Spleen (tissue), 11 donors: ENCODE data around the gene MSX1. TPM values are rescaled to one million over a fixed set of nuclear protein-coding genes. Genes with fewer than 3 reads are reported as not detected.

Source experiments
- DNase-seq: peaks from one replicate; pipeline ENCODE4 v3.0.0-alpha.2; 2020
- H3K27ac ChIP-seq, 8 donors: fragments of 200-600 bp; sonication (generic) in 7 of 8; 1 replicate in 4 of 8; 2 replicates in 4 of 8; pipeline versions ENCODE4 v1.5.0 to v1.8.0; 2016 to 2021; ENCODE audit warnings: inconsistent platforms in 4 of 8, mild to moderate bottlenecking in 4 of 8, moderate library complexity in 1 of 8
- H3K27me3 ChIP-seq, 7 donors: fragments of 200-600 bp; sonication (generic) in 6 of 7; replicated peaks in 1 of 7; 1 replicate in 4 of 7; 2 replicates in 3 of 7; pipeline versions ENCODE4 v1.5.0 to v1.8.0; 2016 to 2021; ENCODE audit warnings: inconsistent platforms in 3 of 7, mild to moderate bottlenecking in 1 of 7
- H3K36me3 ChIP-seq, 6 donors: fragments of 200-600 bp; sonication (generic) in 5 of 6; 1 replicate in 4 of 6; 2 replicates in 2 of 6; pipeline versions ENCODE4 v1.5.0 to v1.8.0; 2016 to 2021; ENCODE audit warnings: inconsistent platforms in 2 of 6
- H3K4me1 ChIP-seq, 6 donors: fragments of 200-600 bp; sonication (generic) in 5 of 6; 1 replicate in 3 of 6; 2 replicates in 3 of 6; pipeline versions ENCODE4 v1.5.0 to v1.8.0; 2016 to 2021; ENCODE audit warnings: inconsistent platforms in 3 of 6
- H3K4me3 ChIP-seq, 8 donors: fragments of 200-600 bp; sonication (generic) in 7 of 8; 1 replicate in 4 of 8; 2 replicates in 4 of 8; pipeline versions ENCODE4 v1.5.0 to v1.8.0; 2016 to 2021; ENCODE audit warnings: inconsistent platforms in 4 of 8, mild to moderate bottlenecking in 4 of 8, moderate library complexity in 2 of 8
- H3K9me3 ChIP-seq, 8 donors: fragments of 200-600 bp; sonication (generic) in 7 of 8; 1 replicate in 4 of 8; 2 replicates in 4 of 8; pipeline versions ENCODE4 v1.5.0 to v1.8.0; 2016 to 2021; ENCODE audit warnings: inconsistent platforms in 4 of 8
- POLR2A ChIP-seq, 3 donors: fragments of 450-650 bp; IDR thresholded peaks; one replicate each; pipeline ENCODE4 v1.5.1; 2017; ENCODE audit warnings: antibody characterized with exemption in 3 of 3, mild to moderate bottlenecking in 1 of 3
- POLR2AphosphoS5 ChIP-seq, 3 donors: sonication (generic); formaldehyde crosslinking; IDR thresholded peaks; one replicate each; pipeline ENCODE4 v1.5.1; 2017; ENCODE audit warnings: antibody characterized with exemption in 3 of 3
- WGBS, 5 donors: extraction: QIAGEN DNeasy Blood & Tissue Kit in 3 of 5; methylation state at CpG; one replicate each; pipeline versions ENCODE4 v1.1.5 to v1.1.7; 2013 to 2018; 5-methylcytosine and 5-hydroxymethylcytosine counted together
- intact Hi-C: fragments of 100-400 bp; cut with DNase I; formaldehyde crosslinking; loops from one replicate; pipeline ENCODE4 v1.15.0; 2023; ENCODE audit warnings: low total_unique reads
- polyA plus RNA-seq, 3 donors: library from polyadenylated mRNA; stranded (reverse); fragments of 200-250 nt; gene quantifications; one replicate each; pipeline ENCODE4 v1.2.1, GENCODE V29; 2013
- total RNA-seq, 7 donors: library from RNA; depleted of rRNA in 3 of 7; stranded (reverse); fragments of >200 nt in 3 of 7; fragmentation: NEBNext Ultra II Directional in 4 of 7; extraction: Animal tissue kit (Norgen Biotek cat#: 25700) in 4 of 7; gene quantifications; one replicate each; pipeline versions ENCODE4 v1.1.0 to v1.2.1, GENCODE V29; 2016 to 2021
- TF ChIP-seq, protein P1 (sequence below), 11 experiments: fragments of 200-600 bp in 7 of 11; fragments of 450-650 bp in 4 of 11; sonication (generic) in 4 of 11; IDR thresholded peaks in 8 of 11; conservative IDR thresholded peaks in 3 of 11; 1 replicate in 7 of 11; 2 replicates in 4 of 11; pipeline versions ENCODE4 v1.4.0 to v1.8.0; 2016 to 2021; ENCODE audit warnings: antibody characterized with exemption in 11 of 11, inconsistent platforms in 4 of 11, mild to moderate bottlenecking in 1 of 11
- donor health status: healthy with polysubstance abuse.
- donor health status: DM: no; HTN: no; CAD: no; lungs with moderate emphysema.
- donor health status: DM: no; HTN: no; CAD: no.
- donor health status: Bipolar disorder and iron deficiency.
- donor health status: healthy.
- donor health status: DM: no; HTN: no; CAD: no.
- donor health status: DM: yes; HTN: yes; CAD: no.

The MSX1 gene
- total and polyA plus RNA-seq, 10 donors: 1.1 to 6.8 (median 4.4) TPM

GRCh38 chr4:4829837-4830236 lies 29.6 kb upstream of the MSX1 start:
- Histone ChIP-seq H3K9me3 (peaks cover 0 to 13% (median 1%) of the 10 kb centered on the region in 8 donors), H3K4me3 (no peak overlapping the region), H3K4me1 (no peaks in the 10 kb centered on the region), H3K27me3 (peaks cover 0 to 15% (median 0%) of the 10 kb centered on the region in 7 donors), H3K27ac (no peak overlapping the region), H3K36me3 (no peaks in the 10 kb centered on the region)
- TF ChIP-seq POLR2AphosphoS5 (IDR thresholded peaks at IDR 0.05) (no peak), POLR2A (IDR thresholded peaks at IDR 0.05) (no peak)
- TF ChIP-seq, protein P1, sequence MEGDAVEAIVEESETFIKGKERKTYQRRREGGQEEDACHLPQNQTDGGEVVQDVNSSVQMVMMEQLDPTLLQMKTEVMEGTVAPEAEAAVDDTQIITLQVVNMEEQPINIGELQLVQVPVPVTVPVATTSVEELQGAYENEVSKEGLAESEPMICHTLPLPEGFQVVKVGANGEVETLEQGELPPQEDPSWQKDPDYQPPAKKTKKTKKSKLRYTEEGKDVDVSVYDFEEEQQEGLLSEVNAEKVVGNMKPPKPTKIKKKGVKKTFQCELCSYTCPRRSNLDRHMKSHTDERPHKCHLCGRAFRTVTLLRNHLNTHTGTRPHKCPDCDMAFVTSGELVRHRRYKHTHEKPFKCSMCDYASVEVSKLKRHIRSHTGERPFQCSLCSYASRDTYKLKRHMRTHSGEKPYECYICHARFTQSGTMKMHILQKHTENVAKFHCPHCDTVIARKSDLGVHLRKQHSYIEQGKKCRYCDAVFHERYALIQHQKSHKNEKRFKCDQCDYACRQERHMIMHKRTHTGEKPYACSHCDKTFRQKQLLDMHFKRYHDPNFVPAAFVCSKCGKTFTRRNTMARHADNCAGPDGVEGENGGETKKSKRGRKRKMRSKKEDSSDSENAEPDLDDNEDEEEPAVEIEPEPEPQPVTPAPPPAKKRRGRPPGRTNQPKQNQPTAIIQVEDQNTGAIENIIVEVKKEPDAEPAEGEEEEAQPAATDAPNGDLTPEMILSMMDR (IDR thresholded peaks at IDR 0.05 in 8 of 11, conservative IDR thresholded peaks at IDR 0.05 in 3 of 11): no peak
- DNase-seq: no peak
- WGBS, 5 donors: 73 to 94% (median 84%) methylated on average over 2 of the region's 2 CpGs
- intact Hi-C loops: no loop called here

GRCh38 chr4:4831266-4831665 lies 28.2 kb upstream of the MSX1 start:
- intact Hi-C loops: no loop called here

GRCh38 chr4:4831825-4832224 lies 27.6 kb upstream of the MSX1 start:
- Histone ChIP-seq H3K4me3 (no peak overlapping the region), H3K4me1 (no peaks in the 10 kb centered on the region), H3K36me3 (no peaks in the 10 kb centered on the region), H3K9me3 (peaks cover 0 to 21% (median 8%) of the 10 kb centered on the region in 8 donors), H3K27ac (no peak overlapping the region), H3K27me3 (peaks cover 0 to 15% (median 0%) of the 10 kb centered on the region in 7 donors)
- intact Hi-C loops: no loop called here
- TF ChIP-seq POLR2A (IDR thresholded peaks at IDR 0.05) (no peak), POLR2AphosphoS5 (IDR thresholded peaks at IDR 0.05) (no peak)
- TF ChIP-seq, protein P1 (IDR thresholded peaks at IDR 0.05 in 8 of 11, conservative IDR thresholded peaks at IDR 0.05 in 3 of 11): no peak
- 80 to 93% (median 90%) methylated on average over 6 of the region's 6 CpGs for WGBS, 5 donors
- DNase-seq: no peak

More at GRCh38 chr4:4831266-4831665, 28.2 kb upstream of the MSX1 start:
- Histone ChIP-seq H3K4me1 (no peaks in the 10 kb centered on the region), H3K4me3 (no peak overlapping the region), H3K27me3 (peaks cover 0 to 15% (median 0%) of the 10 kb centered on the region in 7 donors), H3K27ac (no peak overlapping the region), H3K36me3 (no peaks in the 10 kb centered on the region), H3K9me3 (peaks cover 0 to 18% (median 8%) of the 10 kb centered on the region in 8 donors)
- no peak for DNase-seq
- TF ChIP-seq POLR2AphosphoS5 (IDR thresholded peaks at IDR 0.05) (no peak), POLR2A (IDR thresholded peaks at IDR 0.05) (no peak)
- TF ChIP-seq, protein P1 (IDR thresholded peaks at IDR 0.05 in 8 of 11, conservative IDR thresholded peaks at IDR 0.05 in 3 of 11): no peak
- 87 to 95% (median 92%) methylated on average over 7 of the region's 7 CpGs for WGBS, 5 donors

DNA sequence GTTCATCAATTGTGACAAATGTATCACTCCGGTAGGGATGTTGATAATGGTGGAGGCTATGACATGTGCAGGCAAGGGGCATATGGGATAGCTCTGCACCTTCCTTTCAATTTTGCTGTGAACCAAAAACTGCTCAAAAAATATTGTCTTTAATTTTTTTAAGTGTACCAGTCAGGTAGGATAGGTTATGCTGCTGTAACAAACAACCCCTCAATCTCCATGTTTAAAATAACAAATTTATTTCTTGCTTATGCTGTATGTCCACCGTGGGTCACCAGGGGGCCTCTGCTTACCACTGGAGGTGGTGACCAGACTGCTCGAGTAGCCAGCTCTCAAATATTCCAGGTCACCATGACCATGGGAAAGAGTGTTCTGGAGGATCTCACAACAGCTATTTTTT lies 23.4 kb upstream of the MSX1 start:
- H3K36me3 ChIP-seq: no peaks in the 10 kb centered on the region

More for the DNA sequence above, 23.4 kb upstream of the MSX1 start:
- WGBS, 5 donors: 83 to 94% (median 87%) methylated on average over 3 of the region's 3 CpGs
- peaks cover 0 to 21% (median 8%) of the 10 kb centered on the region in 8 donors for H3K9me3 ChIP-seq
- DNase-seq: no peak
- intact Hi-C loops: no loop called here
- peaks cover 0 to 23% (median 0%) of the 10 kb centered on the region in 7 donors for H3K27me3 ChIP-seq
- no peak overlapping the region for H3K27ac ChIP-seq
- peaks cover 0 to 6% (median 0%) of the 10 kb centered on the region in 6 donors for H3K4me1 ChIP-seq
- H3K4me3 ChIP-seq: no peak overlapping the region
- TF ChIP-seq POLR2A (IDR thresholded peaks at IDR 0.05) (no peak), POLR2AphosphoS5 (IDR thresholded peaks at IDR 0.05) (no peak)
- TF ChIP-seq, protein P1 (IDR thresholded peaks at IDR 0.05 in 8 of 11, conservative IDR thresholded peaks at IDR 0.05 in 3 of 11): no peak
